COLO829 (cell line): ENCODE results near the gene TMEM132A.

ENCODE experiments used
- DNase-seq: peaks from one replicate; pipeline ENCODE4 v3.0.0; 2012; ENCODE audit warnings: low spot score

TMEM132A gene

DNA sequence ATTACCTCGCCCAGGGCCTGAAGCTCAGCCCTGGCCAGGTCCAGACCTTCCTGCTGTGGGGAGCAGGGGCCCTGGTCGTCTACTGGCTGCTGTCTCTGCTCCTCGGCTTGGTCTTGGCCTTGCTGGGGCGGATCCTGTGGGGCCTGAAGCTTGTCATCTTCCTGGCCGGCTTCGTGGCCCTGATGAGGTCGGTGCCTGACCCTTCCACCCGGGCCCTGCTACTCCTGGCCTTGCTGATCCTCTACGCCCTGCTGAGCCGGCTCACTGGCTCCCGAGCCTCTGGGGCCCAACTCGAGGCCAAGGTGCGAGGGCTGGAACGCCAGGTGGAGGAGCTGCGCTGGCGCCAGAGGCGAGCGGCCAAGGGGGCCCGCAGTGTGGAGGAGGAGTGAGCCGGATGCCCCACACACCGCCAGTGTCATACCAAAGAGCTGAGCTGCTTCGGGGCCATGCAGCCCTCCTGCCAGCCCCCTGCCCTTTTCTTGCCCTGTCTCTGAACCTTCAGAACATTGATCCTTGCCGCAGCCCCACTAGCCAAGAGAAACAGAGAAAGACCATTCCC, 2.4 kb upstream of the TMEM132A start:
- no peak for DNase-seq

GRCh38 chr11:60922906-60923305, 1.4 kb upstream of the TMEM132A start:
- no peak for DNase-seq

- DNase-seq, result no peak
Observed at GRCh38 chr11:60923326-60923725, 934 bp upstream of the TMEM132A start.

DNA sequence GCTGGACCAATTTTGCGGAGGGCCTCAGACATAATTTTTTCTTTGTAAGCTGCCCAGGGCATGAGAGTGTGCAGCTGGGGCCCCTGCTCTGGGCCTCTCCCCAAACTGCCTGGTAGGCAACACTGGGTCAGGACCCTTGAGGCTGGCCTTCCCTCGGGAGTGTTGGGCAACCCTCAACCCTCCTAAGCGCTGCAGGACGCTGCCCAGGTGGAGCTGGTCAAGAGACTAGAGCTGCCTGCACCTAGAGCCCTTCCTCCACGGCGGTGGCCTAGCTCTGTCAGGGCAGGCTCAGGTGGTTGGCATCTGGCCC, 505 bp upstream of the TMEM132A start:
- no peak for DNase-seq

DNA sequence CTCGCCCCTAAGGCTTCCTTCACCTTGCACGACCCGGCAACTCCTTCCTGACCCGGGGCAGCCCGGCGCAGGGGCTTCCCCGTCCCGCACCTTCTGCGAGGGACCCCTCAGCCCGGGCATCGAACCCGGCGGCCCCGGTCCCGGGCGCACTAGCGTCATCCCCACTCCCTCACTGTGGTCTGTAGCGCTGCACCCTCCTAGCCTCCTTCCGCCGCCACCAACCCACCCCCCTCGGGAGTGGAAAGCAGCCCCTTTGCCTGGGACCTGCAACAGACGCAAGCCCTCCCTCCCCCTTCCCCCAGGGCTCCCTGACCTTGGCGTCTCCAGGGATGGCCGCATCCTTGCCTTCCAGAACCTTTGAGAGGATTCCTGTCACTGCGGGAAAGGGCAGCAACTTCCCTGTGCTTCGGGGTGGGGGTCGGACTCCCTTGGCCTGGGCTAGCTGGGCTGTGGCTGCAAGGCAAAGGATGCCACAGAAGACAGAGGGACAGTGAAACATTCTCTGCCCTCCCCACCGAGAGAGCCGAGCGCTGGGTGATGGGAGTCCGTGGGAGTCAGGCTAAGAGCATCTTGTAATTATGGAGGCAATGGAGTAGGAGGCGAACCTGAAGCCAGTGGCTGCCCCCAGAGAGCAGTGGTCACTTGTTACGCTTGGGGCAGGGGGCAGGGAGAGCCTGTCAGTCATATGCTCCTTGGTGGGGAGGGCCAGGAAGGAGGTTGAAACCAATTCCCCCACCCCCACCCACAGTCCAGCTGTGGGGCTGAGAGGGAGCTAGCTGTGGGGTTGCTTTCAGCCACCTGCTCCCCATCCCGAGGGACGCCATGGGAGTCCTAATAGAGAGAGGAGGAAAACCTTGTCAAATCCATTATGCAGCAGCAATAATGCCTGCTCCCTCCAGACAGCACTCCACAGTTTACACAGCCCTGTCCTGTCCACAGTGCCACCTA, 920 bp downstream of the TMEM132A start:
- DNase-seq, result no peak

GRCh38 chr11:60925868-60926267, 1.6 kb downstream of the TMEM132A start:
- no peak for DNase-seq

- no peak for DNase-seq
Observed at GRCh38 chr11:60926500-60926899, 2.2 kb downstream of the TMEM132A start.

DNA sequence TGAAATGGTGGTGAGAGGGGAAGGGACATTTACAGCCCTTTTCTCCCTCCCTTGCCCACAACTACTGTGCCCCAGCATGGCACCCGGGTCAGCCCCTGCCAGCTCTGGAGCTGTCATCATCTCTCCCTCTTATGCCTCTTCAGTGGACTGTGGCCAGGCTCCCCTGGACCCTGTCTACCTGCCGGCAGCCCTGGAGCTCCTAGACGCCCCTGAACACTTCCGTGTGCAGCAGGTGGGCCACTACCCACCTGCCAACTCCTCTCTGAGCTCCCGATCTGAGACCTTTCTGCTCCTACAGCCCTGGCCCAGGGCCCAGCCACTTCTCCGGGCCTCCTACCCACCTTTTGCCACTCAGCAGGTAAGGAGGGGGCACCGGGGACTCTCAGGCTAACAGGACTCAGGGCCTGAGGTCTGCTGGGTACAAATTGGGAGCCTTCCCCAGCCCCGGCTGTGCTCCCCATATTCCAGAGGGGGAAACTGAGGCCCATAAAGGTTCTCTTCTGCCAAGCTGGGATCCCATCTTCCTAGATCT, 2.9 kb downstream of the TMEM132A start:
- DNase-seq, result no peak

DNA sequence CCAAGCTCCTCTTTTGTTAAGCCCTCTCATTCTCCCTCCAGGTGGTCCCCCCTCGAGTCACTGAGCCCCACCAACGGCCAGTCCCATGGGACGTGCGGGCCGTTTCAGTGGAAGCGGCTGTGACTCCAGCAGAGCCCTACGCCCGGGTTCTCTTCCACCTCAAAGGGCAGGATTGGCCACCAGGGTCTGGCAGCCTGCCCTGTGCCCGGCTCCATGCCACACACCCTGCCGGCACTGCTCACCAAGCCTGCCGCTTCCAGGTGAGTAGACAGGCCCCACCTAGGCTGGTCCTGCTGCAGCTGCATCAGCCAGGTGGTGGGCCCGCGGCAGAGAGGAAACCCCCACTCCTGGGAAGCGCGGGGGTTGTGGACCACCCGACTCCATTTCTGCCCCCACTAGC, 3.3 kb downstream of the TMEM132A start:
- no peak for DNase-seq

DNA sequence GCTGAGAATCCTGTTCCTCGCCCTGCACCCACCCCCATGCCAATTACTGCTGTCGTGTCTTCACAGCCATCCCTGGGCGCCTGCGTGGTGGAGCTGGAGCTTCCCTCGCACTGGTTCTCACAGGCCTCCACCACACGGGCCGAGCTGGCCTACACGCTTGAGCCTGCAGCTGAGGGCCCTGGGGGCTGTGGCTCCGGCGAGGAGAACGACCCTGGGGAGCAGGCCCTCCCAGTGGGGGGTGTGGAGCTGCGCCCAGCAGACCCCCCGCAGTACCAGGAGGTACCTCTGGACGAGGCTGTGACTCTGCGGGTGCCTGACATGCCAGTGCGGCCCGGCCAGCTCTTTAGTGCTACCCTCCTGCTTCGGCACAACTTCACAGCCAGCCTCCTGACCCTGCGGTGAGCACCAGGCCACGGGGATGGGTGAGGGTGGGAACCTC, 4.3 kb downstream of the TMEM132A start:
- DNase-seq, result no peak

DNA sequence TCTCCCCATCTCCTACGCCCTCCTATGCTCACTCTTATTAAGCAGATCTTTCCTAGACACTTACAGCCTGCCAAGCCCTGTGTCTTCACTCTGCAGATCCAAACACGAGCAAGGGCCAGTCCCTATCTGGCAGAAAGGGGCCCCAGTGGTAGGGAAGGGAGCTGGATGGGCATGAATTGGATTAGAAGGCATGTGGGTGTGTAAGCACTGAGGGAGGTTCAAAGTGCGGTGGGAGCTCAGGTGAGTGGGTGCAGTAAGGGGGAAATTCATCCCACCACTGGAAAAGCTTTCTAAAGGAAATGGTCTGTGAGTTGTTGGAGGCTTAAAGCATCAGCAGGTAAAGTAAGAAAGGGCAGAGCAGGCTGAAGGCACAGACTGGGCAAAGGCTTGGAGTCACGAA, 5.5 kb downstream of the TMEM132A start:
- no peak for DNase-seq

- DNase-seq, result no peak
Observed at GRCh38 chr11:60930394-60930793, 6.1 kb downstream of the TMEM132A start.

GRCh38 chr11:60931917-60932316, 7.7 kb downstream of the TMEM132A start:
- no peak for DNase-seq

- no peak for DNase-seq
Observed at GRCh38 chr11:60932605-60933356, 8.5 kb downstream of the TMEM132A start.

DNA sequence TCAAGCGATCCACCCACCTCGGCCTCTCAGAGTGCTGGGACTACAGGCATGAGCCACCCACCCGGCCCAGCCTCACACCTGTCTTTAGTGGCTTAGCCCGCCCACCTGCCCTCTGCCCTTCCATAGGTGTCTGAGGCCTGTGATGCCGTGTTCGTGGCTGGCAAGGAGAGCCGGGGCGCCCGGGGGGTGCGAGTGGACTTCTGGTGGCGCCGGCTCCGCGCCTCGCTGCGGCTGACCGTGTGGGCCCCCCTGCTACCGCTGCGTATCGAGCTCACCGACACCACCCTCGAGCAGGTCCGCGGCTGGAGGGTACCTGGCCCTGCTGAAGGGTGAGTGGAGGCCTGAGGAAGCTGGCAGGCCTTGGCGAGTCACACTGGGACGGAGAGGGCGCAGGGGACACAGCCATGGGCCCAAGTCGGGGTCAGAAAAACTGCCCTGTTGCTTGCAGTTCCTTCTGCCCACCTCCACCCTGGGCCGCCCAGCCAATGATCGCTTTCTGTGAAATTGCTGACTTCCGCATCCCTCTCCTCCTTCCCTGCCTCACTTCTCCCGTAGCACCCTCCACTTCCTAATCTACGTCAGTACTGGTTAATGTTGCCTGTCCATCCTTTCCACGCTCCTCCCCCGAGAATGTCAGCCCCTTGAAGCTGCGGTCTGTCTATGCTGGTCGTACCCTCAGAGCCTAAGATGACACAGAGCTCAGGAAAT, 9.3 kb downstream of the TMEM132A start:
- no peak for DNase-seq

DNA sequence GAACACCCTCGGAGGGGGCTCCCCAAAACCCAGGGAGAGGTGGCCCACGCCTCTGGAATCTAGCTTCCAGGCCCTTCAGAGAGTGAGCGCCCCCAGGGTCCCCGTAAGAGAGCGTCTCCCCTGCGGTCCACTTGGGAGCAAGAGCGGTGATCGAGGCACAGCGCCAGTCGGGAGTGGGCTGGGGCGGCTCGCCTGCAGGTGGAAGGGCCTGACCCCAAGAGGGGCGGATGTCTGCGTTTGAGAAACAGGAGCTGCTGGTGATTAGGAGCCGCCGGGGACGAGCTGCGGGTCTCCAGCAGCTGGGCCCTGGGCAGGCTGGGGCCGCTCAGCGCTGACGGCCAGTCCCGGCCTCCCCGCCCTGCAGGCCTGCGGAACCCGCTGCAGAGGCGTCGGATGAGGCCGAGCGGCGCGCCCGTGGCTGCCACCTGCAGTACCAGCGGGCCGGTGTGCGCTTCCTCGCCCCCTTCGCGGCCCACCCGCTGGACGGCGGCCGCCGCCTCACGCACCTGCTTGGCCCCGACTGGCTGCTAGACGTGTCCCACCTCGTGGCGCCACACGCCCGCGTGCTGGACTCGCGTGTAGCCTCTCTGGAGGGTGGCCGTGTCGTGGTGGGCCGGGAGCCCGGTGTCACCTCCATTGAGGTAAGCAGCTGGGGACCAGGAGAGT, 10.0 kb downstream of the TMEM132A start:
- no peak for DNase-seq

DNA sequence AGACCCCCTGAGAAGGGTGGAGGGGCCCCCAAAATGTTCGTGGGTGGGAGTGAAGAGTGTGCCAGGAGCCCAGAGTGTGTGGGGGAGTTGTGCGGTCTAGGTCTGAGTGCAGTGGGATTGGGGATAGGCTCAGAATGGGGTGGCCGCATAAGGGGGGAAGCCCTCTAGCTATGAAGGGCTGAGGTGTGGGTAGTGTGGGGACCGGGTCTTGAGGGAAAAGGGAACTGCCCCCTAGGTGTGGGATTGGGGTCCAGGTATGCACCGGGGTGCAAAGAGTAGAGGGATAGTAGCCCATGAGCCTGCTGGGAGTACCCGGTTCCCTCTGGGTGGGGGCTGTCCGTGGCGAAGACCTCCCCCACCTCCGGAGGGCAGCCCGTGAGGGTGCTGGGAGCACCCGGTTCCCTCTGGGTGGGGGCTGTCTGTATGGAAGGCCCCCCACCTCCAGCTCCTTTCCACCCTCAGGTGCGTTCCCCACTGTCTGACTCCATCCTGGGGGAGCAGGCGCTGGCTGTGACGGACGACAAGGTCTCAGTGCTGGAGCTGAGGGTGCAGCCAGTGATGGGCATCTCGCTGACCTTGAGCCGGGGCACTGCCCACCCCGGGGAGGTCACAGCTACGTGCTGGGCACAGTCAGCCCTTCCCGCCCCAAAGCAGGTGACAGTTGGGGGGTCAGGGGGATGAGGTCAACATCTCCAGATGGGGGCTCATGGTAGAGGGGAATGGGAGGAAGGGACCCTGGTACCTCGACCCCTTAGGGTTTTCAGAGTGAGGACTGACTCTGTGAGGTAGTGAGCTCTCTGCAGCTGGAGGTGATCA, 10.7 kb downstream of the TMEM132A start:
- no peak for DNase-seq

DNA sequence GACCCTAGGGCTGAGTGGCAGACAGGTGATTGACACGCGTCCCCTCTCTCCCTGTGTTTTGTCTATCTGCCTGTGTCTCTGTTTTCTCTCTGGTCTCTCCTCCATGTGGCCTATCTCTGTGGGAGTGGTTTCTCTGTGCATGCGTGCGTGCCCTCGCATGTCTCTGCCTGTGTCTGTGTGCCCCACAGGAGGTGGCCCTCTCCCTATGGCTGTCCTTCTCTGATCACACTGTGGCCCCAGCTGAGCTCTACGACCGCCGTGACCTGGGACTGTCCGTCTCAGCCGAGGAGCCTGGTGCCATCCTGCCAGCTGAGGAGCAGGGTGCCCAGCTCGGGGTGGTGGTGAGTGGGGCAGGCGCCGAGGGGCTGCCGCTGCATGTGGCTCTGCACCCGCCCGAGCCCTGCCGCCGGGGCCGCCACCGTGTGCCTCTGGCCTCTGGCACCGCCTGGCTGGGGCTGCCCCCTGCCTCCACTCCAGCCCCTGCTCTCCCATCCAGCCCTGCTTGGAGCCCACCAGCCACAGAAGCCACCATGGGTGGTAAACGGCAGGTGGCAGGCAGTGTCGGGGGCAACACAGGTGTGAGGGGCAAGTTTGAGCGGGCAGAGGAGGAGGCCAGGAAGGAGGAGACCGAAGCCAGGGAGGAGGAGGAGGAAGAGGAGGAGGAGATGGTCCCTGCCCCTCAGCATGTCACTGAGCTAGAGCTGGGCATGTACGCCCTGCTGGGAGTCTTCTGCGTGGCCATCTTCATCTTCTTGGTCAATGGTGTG, 11.6 kb downstream of the TMEM132A start:
- no peak for DNase-seq

- no peak for DNase-seq
Observed at GRCh38 chr11:60936467-60937143, 12.3 kb downstream of the TMEM132A start.
